CD4-positive, alpha-beta T cell treated with Interleukin-6 for 4 hours (primary cell): ENCODE measurements around the gene CD69.

Experiments used
- DNase-seq: peaks from one replicate; pipeline ENCODE4 v3.0.0-alpha.2; 2020; ENCODE audit warnings: mixed read lengths

Gene CD69

DNA sequence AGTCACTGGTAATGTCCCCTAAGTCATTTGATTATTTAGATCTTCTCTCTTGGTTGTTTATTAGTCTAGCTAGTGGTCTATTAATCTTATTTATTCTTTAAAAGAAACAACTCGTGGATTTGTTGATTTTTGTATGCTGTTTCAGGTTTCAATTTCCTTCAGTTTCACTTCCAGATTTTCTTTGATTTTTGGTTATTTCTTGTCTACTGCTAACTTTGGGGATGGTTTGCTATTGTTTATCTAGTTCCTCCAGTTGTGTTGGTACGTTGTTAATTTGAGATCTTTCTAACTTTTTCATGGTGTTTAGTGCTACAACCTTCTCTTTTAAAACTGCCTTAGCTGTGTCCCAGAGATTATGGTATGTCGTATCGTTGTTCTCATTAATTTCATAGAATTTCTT lies 18.5 kb upstream of the CD69 start:
- no peak for DNase-seq

DNA sequence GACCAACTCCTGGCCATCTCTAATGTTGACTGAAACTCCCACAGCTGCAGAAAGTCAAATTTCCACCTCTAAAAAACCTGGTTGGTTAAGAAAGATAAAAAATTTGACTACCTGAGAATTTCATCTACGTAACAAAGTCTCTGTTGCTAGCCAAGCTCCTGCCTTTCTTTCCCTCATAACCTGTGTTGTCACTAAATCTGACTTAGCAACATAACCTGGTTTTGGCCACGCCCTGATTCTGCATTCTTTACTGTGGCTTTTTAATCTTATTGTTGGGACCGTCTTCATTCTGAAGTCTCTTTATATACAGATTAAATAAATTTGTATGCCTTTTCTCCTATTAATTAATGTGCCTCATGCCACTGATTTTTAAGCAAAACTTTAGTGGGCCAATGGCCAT lies 16.1 kb upstream of the CD69 start:
- peak; percentile 15 for DNase-seq

DNA sequence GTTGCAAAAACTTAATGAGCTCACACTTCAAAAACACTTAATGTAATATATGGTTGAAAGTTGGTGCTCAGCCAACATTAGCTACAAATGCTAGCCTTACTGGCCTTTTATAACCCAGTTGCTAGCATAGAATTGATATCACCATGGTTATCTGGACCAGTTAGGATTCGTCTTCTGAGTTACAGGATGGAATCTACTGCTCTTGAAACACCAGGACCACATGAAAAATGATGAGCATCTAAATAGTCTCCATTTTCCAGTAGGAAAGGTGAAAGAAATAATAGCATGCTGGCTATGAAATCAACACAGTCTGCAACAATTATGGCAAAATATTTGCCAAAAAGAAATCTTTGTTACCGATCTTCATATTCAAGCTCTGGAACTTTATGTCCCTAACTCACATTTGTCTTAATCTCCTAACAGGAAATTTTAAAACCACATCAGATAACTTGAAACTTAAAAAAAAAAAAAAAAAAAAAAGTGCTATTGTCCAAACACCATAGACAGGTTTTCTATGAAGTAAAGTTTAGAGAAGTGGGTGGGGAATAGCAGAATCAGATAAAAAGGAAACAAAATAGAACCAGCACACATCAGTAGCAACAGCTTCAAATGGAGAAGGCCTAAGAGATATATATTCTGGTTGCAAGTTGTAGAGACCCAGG lies 12.6 kb upstream of the CD69 start:
- DNase-seq, result no peak

DNA sequence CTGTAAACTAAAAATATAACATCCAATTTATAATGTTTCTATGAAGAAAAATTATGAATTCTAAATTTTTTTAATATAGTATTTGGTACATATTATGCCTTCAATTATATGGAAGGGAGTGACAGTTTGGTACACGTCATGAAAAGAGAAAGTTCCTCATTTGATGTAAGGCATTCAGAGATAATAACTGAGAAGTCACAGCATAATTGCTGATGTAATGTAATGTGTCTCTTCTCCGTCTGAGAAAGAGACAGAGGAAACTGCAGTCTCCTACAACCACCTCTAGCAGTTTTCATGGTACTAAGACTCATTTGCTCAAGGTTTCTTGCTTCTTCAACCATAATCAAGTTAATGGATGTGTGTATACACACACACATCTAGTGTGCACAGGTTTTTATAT lies 2.3 kb upstream of the CD69 start:
- no peak for DNase-seq

DNA sequence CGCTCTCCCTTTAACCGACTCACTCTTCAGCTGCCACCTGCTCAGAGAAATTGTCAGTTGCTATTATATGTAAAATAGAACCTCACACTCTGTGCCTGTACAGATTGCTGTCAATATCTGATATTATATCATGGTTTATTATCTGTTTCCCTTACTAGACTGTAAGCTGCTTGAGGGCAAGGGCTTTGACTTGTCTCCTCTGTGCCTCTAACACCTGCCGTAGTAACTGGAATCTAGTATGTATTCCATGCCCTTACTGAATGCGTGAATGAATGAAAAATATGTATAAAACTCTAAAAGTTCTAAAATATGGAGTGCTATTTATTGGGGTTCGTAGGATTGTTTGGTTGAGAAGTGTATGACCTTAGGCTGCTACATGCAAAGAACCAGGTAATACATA lies 1.7 kb upstream of the CD69 start:
- no peak for DNase-seq

DNA sequence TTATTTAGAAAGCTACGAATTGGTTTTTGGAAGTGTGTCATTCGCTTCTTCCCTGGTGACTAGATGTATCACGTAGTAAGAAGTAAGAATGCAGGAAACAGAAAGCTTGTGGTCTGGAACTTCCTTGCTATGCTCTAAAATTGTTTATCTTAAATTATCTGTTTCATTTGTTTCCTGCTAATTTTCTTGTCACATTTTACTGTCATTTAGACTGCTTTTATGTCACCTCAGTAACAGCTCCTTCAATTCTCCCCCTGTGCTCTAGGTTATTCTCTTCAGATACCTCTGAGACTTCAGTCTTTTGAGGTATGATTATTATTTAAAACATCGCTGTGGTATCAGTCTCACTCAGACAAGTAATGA lies 699 bp upstream of the CD69 start:
- DNase-seq, result peak; percentile 28

DNA sequence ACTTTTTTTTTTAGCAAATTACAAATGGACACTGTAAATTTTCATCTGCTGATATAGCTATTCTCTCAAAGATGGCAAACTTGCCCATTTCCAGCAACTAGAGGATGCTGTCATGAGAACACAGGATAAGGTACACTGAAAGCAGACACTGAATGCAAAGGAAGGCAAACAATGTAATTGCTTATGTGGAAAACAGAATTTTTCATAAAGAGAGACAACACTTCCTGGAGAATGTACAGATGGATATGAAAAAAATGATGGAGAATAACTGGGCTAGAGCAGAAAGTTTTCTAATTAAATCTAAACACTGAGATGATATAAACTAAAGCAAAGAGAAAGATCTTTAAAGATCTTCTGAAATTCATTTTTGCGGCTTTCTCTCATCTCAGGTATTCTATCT lies 581 bp downstream of the CD69 start:
- no peak for DNase-seq

DNA sequence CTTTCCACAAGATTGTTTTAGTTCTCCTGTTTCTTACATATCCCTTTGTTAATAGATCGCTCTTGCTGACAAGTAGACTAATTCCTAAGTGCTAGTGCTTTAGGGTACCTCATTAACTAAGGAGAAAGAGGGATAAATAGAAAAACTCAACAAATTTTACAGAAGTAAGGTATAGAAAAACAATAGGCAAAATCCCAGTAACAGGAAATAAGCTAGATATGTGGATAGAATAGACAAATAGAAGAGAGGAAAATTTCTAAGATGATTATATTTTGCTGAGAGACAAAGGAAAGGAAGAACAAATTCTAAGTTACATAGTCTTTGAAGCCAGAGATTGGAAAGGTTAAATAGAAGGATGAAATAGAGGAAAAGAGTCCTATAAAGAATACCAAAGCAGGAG lies 1.0 kb downstream of the CD69 start:
- no peak for DNase-seq

DNA sequence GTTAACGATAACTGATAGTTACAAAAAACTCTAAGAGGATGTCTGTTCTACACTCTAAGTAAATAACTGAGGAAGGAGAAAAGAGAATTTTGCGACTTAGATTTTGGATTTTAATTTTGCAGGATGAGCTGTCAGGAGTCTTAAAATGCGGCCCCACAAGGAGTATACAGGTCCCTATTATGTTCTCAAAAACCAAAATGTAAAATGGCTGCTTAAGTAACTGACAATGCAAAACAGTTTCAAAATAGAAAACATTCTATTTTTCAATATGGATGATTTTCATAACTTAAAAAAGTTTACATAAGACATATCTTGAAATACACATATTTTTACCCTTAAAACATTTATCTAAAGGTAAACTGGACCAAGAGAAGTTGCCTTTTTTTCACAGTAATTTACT lies 2.6 kb downstream of the CD69 start:
- no peak for DNase-seq

DNA sequence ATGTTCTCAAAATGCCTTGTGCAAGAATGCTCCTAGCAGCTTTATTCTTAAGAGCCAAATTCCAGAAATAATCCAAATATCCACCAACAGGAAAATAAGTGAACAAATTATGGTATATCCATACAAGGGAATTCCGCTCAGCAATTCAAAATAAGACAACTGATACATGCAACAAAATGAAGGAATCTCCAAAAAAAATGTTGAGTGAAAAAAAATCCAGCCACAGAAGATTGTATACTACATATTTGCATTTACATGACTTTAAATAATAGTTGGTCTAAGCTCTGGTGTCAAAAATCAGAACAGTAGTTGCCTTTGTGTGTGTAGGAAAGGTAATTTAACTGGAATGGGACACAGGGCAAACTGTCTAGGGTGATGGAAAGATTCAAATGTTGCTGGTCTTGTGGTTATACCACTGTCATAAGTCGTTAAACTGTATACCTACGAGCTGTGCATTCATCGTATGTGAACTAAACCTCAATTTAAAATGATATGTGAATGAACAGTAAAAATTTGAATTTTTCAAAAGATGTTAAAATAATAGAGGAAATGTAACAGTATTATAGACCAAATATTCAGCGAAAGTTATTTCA lies 3.2 kb downstream of the CD69 start:
- DNase-seq, result no peak

DNA sequence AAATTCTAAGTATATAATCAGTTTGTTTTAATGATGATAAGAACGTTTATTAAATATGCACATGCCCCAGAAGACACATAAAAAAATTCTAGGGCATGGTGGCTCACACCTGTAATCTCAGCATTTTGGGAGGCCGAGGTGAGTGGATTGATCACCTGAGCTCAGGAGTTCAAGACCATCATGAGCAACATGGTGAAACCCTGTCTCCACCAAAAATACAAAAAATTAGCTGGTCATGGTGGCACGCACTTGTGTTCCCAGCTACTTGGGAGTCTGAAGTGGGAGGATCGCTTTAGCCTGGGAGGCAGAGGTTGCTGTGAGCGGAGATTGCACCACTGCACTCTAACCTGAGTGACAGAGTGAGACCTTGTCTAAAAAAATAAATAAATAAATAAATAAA lies 4.0 kb downstream of the CD69 start:
- DNase-seq, result no peak

DNA sequence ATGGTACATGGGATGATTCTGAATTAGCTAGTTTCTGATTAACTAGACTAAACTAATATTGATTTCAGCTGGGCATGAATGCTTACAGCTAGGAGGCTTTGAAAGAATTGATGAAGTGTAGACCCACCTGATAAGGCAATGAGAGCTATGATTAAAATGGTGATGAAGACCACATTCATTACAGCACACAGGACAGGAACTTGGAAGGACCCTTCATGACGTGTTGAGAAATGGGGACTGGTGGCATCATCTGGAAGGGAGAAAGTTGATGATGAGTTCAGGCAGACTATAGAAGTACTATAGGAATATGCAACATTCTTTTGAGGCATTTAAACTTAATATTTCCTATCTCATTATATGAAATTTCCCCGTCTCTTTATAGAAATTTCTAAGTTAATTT lies 4.5 kb downstream of the CD69 start:
- DNase-seq, result no peak

DNA sequence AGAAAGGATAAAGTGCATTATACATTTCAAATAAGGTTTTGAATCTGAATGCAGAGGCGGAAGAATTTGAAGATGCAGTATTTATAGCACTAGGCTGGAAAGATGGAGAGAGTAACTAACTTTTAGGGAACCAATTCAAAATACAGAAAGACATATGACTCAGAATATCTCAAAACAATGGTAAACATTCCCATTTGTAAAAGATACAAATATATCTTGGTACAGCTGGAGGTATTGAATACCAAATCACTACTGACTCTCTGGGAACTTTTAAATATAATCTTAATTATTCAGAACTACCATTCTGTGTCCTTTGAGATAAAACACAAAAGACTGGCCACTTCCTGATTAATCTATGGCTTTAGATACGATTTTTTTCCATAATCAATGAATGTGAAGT lies 5.1 kb downstream of the CD69 start:
- DNase-seq, result no peak

DNA sequence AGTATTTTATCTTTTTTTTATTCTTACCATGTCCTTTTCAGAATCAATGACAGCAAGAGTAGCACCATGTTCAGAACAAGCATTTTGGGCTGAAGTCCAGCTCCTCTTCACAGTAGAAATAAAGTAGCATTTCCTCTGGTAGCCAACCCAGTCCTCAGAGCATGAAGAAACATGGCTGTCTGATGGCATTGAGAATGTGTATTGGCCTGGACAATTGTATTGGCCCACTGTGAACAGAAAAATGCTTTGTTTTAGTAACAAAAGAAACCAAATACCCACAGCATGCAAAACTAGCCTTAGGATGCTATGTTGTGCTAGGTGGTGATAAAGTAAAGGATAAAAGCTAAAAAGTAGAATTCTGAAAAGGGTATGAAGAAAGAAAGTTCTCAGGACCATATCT lies 5.7 kb downstream of the CD69 start:
- no peak for DNase-seq

DNA sequence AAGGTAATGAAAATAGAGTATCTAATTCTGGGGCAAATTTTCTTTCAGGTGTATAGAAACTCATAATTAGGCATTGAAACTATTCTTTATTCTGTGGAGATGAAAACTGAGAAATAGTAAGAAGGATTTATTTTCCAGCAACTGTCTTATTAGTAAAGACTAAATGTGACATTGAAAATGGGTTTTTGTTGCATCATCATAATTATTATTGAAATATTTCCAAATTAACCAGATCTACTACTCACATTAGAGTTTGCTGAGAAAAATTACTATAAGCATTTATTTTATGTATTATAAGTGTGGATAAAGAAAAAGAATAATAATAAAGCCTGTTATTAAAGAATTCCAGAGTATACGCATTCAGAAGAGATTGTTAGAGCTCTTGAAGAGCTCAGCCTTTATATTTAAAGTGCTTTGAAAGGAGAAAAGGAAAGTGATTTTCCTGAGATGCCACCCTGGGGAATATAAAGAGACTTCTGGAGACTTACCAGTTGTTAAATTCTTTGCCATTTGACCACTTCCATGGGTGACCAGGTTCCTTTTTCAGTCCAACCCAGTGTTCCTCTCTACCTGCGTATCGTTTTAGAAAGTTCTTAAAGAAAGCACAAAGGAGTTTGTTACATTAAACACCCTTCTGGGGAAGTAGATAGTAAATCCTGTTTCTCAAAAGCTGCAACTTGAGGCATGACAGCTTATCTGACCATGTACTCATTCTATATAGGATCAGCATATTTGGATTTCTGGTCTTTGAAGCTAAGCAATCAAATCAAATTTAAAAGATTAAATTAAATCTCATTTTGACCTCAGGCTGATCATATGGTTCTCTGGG lies 6.4 kb downstream of the CD69 start:
- DNase-seq, result no peak

DNA sequence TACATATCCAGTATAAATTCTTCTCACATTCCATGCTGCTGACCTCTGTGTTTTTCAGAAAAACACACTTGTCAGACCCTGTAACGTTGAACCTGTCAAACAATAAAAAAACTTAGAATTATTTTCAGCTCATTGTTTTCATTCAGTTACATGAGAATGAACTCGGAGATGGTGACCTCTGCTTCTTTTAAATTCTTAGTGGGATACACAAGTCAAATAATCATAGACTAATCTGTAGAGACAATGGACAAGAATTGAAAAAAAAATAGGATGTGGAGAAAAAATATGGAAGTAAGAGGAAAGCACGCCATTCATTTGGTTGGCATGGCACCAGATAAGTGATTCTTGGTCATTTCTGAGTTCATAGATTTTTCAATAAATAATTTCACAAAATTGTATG lies 7.2 kb downstream of the CD69 start:
- no peak for DNase-seq

DNA sequence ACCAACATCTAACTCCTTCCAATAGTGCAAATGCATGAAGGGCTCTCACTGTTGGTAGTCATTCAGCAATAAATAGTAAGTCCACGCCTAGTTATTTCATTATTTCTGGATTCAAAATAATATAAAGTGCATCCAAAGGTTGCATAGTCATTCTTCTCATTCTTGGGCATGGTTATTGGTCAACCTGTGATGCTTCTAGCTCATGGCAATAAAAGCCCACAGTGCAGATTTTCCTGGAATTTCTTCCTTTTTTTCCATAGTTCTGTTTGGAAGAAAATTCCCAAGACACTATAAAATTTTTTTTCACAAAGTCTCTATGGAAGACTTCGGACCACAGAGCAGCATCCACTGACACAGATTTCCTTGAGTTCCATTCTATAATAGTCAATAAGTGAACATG lies 7.6 kb downstream of the CD69 start:
- no peak for DNase-seq

DNA sequence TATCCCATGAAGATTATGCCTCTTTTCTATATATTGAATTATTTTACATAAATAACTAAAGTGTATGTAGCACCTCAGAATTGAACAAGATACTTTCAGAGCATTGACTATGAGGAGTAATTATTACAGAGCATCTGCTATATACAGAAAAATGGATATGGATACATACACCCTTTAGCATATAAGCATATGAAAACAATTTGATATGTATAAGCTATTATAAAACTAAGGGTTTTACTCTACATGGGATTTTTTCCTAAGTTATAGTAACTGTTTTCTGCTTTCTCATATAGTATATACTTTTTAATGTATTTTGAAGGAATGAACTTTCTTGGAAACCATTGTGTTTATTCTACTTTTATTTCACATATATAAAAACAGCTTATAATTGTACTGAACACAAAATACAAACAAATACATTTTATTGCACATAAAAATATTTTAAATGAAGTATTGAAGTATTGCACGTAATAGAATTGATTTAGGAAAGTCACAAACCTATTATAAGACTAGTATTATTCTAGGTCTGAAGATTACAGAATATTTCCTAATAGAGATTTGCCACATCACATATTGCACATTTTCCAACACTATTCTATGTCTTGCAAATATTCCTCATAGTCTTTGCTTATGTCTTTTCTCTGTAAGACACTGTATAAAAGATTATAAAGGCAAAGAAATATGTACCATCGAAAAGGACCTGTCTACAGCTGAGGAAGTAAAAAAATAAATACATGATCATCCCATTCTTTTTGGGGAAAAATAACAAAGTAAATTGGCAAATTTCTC lies 8.4 kb downstream of the CD69 start:
- DNase-seq, result no peak

DNA sequence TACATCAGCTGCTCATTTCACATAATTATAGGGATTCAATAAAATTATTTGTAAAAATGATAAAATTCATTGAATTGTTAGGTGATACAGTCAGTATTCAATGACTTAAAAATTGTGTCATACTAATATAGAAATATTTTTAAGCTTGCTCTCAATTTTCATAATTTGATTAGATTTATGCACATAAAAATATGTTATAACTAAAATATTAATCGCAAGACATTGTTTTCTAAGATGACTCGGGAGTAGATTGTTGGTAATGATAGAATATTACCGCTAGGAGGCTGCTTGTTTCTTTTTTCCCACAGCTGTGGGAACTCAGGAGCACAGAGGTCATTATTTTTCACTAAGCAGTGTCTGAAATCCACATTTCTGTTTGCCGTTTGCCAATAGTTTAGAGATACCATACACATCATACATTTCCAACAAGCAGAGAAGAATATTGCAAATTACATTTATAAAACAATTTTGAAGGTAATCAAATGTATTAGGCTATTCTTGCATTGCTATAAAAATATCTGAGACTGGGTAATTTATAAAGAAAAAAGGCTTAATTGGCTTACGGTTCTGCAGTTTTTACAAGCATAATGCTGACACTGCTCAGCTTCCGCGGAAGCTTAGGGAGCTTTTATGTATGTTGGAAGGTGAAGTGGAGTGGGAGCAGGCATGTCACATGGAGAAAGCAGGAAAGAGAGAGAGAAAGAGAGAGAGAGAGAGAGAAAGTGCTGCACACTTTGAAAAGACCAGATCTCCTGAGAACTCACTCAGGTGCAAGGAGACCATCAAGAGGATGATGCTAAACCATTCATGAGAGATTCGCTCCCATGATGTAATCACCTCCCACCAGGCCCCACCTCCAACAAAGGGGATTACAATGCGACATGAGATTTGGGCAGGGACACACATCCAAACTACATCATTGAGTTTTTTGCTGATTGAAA lies 9.2 kb downstream of the CD69 start:
- DNase-seq, result peak; percentile 13

DNA sequence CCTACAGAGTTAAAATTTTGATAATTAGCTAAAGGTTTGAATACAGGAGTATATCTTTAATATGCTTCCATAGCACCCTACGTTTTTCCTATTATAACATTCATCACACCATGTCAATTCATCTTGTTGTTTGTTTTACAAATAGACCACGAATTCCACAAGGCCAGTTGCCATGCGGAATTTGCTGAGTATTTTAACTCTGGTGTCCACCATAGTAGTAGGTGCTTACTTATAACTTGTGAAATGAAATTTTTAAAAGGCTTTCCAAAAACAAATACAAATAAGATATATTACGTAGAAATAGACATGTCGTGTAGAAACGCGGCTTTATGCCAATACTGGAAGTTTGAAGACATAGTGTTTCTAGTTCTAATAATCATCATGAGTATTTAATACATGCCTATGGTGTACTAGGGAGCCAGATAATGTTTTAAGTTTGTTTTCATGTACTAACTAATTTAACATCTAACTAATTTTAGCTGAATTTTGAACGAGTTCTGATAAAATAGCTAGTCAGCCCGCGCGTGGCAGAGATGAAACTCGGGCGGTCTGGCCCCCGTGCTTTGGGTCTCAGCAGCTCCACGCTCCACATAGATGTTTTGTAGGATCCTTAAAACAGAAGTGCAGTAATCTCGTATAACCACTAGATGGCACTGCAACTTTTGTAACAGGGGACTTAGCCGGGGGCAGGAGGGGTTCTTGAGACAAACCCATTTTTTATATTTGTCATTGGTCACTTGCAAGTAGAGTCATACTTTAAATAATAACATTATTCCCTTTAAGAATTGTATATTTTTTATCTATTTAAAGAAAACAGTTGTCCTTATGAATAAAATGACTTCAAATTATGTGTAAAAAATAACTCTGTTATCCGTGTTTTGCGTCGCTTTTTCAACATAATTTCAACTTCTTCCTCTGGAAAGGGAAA lies 10.2 kb downstream of the CD69 start:
- peak; percentile 57 for DNase-seq

DNA sequence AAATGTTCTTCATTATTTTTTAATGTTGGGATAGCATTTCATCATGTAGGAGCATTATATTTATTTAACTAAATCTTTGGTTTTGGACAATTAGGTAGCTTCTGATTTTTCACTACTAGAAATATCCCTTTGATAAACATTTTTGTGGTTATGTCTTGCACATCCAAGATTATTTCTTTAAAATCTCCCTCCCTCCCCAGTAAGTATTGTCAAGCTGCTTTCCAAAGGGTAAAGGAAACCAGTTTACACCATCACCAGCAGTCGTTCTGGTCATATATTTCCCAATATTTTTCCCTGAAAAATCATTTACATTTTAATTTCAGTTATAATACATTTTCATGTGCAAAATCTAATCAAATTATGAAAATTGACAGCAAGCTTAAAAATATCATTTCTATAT lies 11.1 kb downstream of the CD69 start:
- no peak for DNase-seq
